Glomerular visceral epithelial cell (primary cell): ENCODE data around the gene STUB1.
A peak's percentile ranks its signal among the peaks of the same experiment; 100 is the strongest.

ENCODE experiments used
- DNase-seq: peaks from one replicate; pipeline ENCODE4 v3.0.0-alpha.2; 2016; ENCODE audit errors: extremely low spot score

Gene STUB1

GRCh38 chr16:694187-694862, 14.1 kb downstream of the STUB1 start:
- no peak for DNase-seq

GRCh38 chr16:694863-695354, 14.7 kb downstream of the STUB1 start:
- DNase-seq: no peak

DNA sequence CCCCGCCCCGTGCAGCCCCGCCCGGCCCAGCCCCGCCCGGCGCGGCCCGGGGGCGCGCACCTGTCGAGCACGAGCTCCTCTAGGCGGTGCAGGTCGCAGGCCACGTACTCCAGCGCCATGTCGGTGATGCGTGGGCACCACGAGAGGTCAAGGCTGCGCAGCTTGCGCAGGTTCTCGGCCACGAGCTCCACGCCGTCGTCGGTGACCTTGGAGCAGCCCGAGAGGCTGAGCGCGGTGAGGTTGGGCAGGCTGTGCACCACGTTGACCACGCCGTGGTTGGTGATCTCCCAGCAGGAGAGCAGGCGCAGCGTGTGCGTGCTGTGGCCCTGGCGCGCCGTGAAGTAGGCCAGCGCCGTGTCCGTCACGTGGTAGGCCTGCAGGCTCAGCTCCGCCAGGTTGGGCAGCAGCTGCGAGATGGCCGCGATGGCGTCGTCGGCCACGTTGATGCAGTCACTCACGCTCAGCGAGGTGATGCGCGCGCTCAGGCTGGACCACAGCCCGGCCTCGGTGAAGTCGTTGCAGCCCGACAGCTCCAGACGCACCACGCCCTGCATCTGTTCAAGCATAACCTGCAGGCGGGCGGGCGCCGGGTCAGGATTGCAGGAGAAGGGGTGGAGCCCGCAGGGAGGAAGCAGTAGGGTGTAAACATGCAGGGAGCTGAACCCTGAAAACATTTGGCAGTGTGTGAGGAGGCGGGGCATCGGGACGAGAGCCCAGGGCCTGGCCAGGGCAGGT, 15.3 kb downstream of the STUB1 start:
- peak; percentile 42 for DNase-seq

- no peak for DNase-seq
Observed at GRCh38 chr16:698911-699671, 18.9 kb downstream of the STUB1 start.

DNA sequence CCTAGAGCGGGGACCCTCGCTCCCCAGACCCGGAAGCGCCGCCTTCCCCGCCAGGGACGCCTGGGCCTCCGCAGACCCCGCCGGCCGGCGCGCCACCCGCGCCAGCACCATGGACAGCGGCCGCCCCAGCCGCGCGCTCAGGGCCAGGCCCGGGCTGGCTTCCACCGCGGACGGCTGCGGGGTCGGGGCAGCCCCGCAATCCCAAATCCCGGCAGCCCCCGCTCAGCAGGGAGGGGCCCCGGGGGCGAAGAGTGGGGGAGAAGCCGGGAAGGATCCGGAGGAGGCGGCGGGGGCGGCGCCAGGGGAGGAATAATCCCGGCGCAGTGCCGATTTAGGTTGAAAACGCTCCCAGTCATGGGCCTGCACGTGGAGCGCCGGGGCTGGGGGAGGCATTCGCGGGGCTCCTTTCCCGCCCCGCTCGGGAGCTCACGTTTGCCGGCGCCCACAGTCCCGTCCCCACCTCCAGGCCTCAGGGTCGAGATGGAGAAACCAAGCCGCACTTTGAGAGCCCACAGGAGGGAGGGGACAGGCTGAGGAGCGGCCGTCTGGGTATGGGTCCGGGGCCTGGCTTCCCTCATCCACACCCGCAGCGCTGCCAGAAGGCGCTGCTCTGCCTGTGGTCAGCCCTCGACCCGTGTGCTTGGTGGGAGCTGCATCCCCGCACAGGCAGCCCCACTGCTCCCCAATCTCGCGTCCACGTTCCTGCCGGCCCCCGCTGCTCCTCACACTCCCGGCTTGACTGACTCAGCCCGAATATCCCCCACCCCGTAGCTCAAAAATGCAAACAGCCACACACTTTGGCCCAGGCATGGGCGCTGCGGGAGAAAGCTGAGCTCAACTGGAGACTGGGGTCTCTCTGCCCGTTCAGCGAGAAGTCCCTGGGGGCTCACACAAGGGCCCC, 20.7 kb downstream of the STUB1 start:
- DNase-seq: no peak

DNA sequence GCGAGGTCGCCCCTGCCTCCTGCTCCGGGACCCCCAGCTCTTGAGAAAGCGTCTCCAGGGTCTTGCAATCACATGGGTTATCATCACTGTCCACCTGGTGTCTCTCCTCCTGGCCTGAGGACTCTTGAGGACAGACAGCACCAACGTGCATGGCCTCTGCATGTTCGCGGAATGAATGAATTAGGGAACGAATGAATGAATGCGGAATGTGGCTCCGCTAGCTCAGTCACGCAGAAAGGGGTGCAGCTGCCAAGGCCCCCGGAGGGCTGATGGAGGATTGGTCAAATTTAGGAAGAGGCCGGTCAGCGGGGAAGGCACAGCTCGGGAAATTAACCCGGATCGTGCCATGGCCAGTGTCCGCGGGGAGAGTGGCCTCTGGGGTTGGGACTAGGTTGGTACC, 22.1 kb downstream of the STUB1 start:
- no peak for DNase-seq

- DNase-seq: no peak
Observed at GRCh38 chr16:703406-703805, 23.2 kb downstream of the STUB1 start.

DNA sequence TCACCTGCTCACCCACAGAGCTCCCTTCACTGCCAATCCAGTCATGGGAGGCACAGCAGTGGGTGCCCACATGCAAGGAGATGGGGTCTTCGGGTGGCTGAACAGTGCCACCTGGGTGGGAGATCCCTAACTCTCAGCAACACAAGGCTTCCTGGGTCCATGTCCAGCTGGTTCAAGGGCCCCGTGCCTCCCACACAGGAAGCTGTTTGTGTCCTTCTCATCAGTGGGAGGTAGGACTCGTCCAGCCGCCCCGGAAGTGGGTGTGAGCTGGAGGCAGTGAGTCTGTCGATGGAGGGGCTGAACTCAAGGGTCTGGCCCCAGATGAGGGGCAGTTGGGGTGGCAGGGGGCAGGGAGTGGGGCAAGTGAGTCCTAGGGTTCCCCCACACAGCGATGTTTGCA, 23.8 kb downstream of the STUB1 start:
- no peak for DNase-seq

DNA sequence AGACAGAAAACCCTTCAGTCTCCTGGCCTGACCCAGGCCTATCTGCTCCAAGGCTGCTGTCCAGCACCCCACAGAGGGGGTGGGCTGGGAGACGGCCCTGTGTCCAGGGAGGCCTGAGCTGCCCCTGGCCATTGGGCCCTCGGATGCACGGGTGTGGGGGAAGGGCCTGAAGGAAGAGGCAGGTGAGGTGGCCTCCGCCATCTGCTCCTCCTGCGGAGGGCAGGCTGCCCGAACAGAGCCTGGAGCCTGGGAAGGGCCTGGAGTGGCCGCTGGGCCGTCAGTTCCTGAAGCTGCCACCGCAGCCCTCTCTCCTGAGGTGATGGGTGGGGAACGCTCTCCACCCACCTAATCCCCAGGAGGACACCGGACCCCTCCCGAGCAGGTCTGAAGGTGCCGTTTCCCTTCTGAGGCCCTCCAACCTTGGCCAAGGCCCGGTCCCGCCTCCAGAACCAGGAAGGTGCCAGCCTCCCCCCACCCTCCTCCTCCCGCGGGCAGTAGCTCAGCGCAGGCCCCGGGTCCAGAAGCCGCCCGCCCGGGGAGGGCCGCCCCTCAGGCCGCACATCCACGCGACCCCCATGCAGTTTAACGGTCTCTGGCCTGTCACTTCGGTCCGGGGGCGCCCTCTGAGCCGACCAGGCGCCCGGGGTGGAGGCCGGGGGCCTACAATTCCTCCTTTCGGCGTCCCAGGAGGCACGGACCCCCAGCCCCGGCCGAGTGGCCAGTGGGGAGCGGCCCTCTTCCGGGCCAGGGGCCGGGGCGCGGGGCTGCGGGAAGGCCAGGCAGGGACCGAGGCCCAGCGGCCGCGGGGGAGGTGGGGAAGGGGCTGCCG, 24.6 kb downstream of the STUB1 start:
- no peak for DNase-seq

DNA sequence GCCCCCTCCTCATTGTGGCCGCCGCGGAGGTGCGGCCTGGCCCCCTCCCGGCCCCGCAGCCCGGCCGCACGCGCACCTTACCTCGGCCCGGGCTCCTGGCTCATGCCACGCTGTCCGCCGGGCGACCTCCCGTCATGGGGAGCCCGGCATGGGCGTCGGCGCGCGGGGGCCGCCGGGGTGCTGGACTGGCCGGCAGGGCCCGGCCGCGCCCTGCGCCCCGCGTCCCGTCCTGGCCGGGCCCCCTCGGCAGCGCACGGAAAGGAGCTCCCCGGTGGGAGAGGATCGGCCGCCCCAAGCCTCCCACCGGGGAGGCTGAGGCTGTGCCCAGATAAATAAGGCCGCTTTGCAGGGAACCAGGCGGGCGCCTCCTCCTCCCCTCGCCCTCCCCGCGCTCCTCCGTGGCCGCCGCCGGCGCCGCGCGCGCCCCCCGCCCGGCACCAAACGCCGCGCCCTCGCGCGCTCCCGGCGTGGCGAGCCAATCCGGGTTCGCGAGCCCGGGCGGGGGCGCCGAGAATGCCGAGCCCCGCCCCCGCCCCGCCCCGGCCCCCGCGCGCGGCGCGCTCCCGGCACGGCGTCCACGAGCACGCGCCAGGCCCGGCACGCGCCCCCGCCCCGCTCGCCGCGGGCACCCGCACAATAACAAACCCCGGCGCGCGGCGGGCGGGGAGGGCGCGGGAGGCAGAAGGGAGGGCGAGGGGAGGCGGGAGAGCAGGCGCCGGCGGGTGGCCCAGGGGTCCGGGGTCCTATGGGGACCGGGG, 25.4 kb downstream of the STUB1 start, which contains the start of gene FBXL16:
FBXL16 (minus strand) TSS at position 371 of the 758 bp plus-strand sequence. CDS start 8,396 bp downstream, outside the sequence.
- no peak for DNase-seq

DNA sequence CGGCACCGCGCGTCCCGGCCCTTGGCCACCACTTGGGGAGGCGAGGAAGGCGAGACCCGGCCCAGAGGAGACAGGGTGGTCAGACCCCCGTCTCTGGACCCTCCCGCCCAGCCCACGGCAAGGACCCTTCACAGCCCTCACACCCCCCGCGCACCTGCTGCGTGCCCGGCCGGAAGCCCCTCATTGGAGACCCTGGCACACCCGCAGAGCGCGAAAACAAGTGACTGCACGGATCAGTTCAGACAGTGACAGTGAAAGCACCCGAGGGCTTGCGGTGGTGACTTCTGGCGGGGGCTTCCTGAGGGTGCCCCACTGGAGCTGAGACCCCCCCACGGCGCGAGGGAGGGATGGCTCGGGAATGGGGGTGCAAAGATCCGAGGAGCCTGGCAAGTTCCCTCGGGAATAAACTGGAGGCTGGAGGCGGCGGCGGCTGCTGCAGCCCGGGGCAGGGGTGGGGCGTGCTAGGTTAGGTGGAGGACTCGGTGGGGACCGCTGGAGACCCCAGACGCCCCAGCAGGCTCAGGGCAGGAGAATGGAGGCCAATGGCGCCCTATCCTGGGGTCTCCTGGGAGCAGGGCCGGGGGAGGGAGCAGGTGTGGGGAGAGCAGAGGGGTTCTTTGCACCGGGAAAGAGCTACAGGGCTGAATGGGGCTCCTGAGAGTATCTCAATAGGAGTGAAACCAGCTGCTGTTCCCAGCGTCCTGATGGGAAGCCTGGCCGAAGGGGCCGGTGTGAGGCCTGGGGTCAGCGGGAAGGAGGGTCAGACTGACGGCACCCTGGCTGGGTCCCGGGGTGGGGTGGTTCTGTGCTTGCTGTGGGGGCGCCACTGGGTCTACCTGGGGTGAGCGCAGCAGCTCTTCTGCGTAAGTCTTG, 26.2 kb downstream of the STUB1 start:
- DNase-seq: no peak

DNA sequence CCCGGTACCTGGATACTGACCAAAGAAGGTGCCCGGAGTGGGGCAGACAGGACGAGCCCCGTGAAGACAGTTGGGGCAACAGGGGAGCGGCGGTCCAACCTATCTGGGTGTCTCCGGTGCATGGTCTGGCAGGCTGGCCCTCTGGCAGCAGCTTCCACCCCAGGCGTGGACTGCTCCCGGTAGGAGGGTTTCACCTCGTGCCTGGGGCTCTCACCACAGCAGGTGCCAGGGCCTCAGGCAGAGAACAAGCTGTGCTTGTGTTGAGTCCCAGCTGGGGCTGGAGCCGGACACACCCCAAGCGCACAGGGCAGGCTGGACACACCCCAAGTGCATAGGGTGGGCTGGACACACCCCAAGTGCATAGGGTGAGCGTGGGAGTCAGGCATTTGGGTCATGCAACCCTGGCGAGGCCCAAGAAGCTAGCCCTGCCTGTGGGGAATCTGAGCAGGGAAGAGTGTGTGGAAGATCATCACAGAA, 26.9 kb downstream of the STUB1 start:
- no peak for DNase-seq

- no peak for DNase-seq
Observed at GRCh38 chr16:708019-708418, 27.8 kb downstream of the STUB1 start.

- no peak for DNase-seq
Observed at GRCh38 chr16:708959-709358, 28.7 kb downstream of the STUB1 start.

DNA sequence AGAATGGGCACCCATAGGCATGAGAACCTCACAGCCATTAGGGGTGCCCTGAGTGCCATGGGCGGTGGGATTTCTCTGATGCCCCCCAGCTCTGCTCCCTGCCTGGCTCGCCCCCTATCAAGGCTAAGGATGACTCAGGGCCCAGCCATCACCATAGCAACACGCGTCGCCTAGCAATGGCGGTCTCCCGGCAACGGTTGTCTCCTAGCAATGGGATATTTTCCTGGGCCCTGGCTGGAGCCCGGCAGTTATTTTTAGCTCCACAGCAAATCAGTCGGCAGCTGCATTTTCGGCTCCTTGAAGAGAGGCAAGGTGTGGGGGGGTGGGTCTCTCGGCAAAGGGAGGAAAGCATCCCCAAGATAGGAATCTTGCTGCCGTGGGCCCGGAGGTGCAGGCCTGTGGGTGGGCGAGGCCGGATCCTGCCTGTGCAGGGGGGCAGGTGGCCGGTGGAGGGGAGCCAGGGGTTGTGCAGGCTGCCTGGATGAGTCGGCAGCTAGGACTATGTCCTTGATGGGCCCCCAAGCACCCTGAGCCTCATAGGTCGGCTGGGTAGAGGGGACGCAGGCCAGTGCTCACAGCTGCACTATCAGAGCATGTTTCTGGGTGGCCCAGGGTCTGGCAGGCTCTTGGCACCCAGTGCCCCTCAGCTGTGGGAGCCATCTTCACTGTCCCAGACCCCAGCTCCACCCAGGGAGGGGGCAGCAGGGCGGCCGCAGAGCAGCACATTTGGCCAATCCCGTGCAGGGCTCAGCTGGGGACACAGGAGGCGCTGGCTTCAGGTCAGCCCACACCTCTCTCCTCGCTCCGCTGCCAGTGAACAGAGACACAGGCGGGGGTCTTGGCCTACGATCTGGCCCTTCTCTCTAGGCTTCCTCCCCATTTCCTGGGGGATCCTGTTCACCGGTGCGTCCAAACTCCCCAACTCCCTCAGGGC, 29.6 kb downstream of the STUB1 start:
- peak; percentile 70 for DNase-seq

- DNase-seq: no peak
Observed at GRCh38 chr16:710500-711075, 30.4 kb downstream of the STUB1 start.

DNA sequence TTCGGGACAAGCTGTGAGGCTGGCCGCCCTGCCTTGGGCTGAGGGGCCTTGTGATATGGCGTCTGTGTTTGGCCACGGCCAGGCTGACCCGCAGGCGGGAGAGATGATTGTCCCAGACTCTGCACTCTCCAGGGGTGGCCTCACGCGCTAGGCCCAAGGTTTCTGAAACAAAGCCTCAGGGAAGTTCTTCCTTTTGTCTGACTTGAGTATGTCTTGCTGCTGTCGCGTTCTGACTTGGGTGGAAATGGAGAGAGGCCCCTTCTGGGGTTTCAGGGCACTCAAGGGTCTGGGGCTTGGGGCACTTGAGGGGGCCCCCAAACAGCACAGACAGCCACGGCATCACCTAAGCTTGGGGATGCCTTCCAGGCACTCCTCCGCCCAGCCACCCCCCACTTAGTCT, 30.9 kb downstream of the STUB1 start:
- DNase-seq: no peak
